ENCODE measurements around the gene CRTAP. TPM values are rescaled to one million over a fixed set of nuclear protein-coding genes. Genes with fewer than 3 reads are reported as not detected.

CRTAP gene
- total and polyA plus RNA-seq, 2 of the 13 experiments (the other 11 are each of a cell fraction or from before 2014, with no cell fraction given) = 54.2 to 119 TPM

DNA sequence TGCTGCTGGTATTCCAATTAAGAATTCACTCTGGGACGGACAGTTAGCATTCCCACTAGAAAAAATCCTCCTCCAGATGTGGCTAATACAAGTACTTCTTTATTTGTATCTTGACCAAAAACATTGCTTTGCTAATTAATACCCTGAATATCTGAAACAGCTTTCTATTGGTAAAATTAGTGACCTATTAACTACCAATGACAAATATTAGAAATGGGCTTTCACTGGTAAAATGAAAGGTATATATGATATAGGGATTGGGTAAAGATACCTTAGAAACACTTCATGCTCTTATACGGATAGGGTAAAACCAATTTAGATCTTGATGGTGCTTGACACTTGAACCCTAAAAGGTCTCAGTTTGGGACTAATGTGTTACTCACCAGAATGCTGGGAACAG, 52.3 kb downstream of the CRTAP start (continued):
- TF ChIP-seq, protein P1, sequence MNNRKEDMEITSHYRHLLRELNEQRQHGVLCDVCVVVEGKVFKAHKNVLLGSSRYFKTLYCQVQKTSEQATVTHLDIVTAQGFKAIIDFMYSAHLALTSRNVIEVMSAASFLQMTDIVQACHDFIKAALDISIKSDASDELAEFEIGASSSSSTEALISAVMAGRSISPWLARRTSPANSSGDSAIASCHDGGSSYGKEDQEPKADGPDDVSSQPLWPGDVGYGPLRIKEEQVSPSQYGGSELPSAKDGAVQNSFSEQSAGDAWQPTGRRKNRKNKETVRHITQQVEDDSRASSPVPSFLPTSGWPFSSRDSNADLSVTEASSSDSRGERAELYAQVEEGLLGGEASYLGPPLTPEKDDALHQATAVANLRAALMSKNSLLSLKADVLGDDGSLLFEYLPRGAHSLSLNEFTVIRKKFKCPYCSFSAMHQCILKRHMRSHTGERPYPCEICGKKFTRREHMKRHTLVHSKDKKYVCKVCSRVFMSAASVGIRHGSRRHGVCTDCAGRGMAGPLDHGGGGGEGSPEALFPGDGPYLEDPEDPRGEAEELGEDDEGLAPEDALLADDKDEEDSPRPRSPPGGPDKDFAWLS (CRISPR knock-in tag; IDR thresholded peaks at IDR 0.05; ENCODE audit: borderline replicate concordance) = no peak
- TF ChIP-seq, protein P2, sequence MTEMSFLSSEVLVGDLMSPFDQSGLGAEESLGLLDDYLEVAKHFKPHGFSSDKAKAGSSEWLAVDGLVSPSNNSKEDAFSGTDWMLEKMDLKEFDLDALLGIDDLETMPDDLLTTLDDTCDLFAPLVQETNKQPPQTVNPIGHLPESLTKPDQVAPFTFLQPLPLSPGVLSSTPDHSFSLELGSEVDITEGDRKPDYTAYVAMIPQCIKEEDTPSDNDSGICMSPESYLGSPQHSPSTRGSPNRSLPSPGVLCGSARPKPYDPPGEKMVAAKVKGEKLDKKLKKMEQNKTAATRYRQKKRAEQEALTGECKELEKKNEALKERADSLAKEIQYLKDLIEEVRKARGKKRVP (CRISPR knock-in tag; IDR thresholded peaks at IDR 0.05) = no peak
- TF ChIP-seq ZNF17 (CRISPR knock-in tag; IDR thresholded peaks at IDR 0.05) (no peak), BORCS8-MEF2B (CRISPR knock-in tag; IDR thresholded peaks at IDR 0.05) (no peak), PRPF4 (IDR thresholded peaks at IDR 0.05; ENCODE audit: low read depth, low read length, poor library complexity, severe bottlenecking) (no peak)
- TF ChIP-seq, protein P3, sequence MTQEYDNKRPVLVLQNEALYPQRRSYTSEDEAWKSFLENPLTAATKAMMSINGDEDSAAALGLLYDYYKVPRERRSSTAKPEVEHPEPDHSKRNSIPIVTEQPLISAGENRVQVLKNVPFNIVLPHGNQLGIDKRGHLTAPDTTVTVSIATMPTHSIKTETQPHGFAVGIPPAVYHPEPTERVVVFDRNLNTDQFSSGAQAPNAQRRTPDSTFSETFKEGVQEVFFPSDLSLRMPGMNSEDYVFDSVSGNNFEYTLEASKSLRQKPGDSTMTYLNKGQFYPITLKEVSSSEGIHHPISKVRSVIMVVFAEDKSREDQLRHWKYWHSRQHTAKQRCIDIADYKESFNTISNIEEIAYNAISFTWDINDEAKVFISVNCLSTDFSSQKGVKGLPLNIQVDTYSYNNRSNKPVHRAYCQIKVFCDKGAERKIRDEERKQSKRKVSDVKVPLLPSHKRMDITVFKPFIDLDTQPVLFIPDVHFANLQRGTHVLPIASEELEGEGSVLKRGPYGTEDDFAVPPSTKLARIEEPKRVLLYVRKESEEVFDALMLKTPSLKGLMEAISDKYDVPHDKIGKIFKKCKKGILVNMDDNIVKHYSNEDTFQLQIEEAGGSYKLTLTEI (CRISPR knock-in tag; conservative IDR thresholded peaks at IDR 0.05) = no peak
- TF ChIP-seq, protein P4, sequence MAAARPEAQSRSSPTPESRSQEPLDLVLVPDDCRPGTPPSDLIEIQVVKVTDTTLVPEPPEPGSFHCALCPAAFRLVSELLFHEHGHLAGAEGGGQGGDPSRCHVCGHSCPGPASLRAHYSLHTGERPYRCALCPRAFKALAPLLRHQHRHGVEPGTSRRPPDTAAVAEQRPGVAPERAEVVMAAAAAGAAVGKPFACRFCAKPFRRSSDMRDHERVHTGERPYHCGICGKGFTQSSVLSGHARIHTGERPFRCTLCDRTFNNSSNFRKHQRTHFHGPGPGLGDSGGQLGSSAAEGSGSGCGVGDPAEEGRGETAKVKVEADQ (CRISPR knock-in tag; IDR thresholded peaks at IDR 0.05; ENCODE audit: borderline replicate concordance) = no peak

All from HepG2 (cell line).